ENCODE measurements around the gene HSD17B1.

The HSD17B1 gene

GRCh38 chr17:42526031-42526444 lies 26.7 kb upstream of the HSD17B1 start:
- Histone ChIP-seq H3K36me3 (ENCODE audit: control insufficient read depth, insufficient read depth, low read length) (peaks cover 16% of the 10 kb centered on the region), H3K27me3 (replicated peaks; ENCODE audit: control insufficient read depth, insufficient read depth, low read length) (no peaks in the 10 kb centered on the region), H3K4me3 (replicated peaks; ENCODE audit: low read depth, low read length) (no peak overlapping the region)
- TF ChIP-seq, protein P1, sequence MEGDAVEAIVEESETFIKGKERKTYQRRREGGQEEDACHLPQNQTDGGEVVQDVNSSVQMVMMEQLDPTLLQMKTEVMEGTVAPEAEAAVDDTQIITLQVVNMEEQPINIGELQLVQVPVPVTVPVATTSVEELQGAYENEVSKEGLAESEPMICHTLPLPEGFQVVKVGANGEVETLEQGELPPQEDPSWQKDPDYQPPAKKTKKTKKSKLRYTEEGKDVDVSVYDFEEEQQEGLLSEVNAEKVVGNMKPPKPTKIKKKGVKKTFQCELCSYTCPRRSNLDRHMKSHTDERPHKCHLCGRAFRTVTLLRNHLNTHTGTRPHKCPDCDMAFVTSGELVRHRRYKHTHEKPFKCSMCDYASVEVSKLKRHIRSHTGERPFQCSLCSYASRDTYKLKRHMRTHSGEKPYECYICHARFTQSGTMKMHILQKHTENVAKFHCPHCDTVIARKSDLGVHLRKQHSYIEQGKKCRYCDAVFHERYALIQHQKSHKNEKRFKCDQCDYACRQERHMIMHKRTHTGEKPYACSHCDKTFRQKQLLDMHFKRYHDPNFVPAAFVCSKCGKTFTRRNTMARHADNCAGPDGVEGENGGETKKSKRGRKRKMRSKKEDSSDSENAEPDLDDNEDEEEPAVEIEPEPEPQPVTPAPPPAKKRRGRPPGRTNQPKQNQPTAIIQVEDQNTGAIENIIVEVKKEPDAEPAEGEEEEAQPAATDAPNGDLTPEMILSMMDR (IDR thresholded peaks at IDR 0.05; ENCODE audit: insufficient read depth, low read length, poor library complexity, severe bottlenecking): no peak
- DNase-seq (ENCODE audit: extremely low read depth, insufficient read length): no peak

GRCh38 chr17:42527932-42528331 lies 24.8 kb upstream of the HSD17B1 start:
- H3K27me3 ChIP-seq (replicated peaks; ENCODE audit: control insufficient read depth, insufficient read depth, low read length): no peaks in the 10 kb centered on the region
- H3K4me3 ChIP-seq (replicated peaks; ENCODE audit: low read depth, low read length): no peak overlapping the region
- H3K36me3 ChIP-seq (ENCODE audit: control insufficient read depth, insufficient read depth, low read length): no peaks in the 10 kb centered on the region
- TF ChIP-seq, protein P1 (IDR thresholded peaks at IDR 0.05; ENCODE audit: insufficient read depth, low read length, poor library complexity, severe bottlenecking): no peak
- DNase-seq (ENCODE audit: extremely low read depth, insufficient read length): no peak

- no peaks in the 10 kb centered on the region for H3K27me3 ChIP-seq (replicated peaks; ENCODE audit: control insufficient read depth, insufficient read depth, low read length)
- no peaks in the 10 kb centered on the region for H3K36me3 ChIP-seq (ENCODE audit: control insufficient read depth, insufficient read depth, low read length)
- DNase-seq (ENCODE audit: extremely low read depth, insufficient read length): no peak
- TF ChIP-seq, protein P1 (IDR thresholded peaks at IDR 0.05; ENCODE audit: insufficient read depth, low read length, poor library complexity, severe bottlenecking): no peak
- H3K4me3 ChIP-seq (replicated peaks; ENCODE audit: low read depth, low read length): no peak overlapping the region
Measured at GRCh38 chr17:42529061-42529460, 23.7 kb upstream of the HSD17B1 start.

DNA sequence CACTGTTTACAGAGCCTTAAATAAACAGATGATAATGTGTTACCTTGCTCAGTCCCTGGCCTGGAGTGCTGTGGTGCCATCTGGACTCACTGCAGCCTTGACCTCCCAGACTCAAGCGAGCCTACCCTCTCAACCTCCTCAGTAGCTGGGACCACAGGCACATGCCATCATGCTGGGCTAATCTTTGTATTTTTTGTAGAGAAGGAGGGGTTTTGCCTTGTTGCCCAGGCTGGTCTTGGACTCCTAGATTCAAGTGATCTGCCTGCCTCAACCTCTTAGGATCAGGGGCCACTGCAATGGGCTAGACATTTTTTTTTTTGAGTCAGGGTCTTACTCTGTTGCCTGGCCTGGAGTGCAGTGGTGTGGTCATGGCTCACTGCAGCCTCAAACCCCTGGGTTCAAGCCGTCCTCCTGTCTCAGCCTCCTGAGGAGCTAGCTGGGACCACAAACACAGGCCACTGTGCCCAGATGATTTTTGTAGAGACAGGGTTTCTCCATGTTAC lies 21.7 kb upstream of the HSD17B1 start:
- no peaks in the 10 kb centered on the region for H3K36me3 ChIP-seq (ENCODE audit: control insufficient read depth, insufficient read depth, low read length)
- H3K4me3 ChIP-seq (replicated peaks; ENCODE audit: low read depth, low read length): no peak overlapping the region
- TF ChIP-seq, protein P1 (IDR thresholded peaks at IDR 0.05; ENCODE audit: insufficient read depth, low read length, poor library complexity, severe bottlenecking): no peak
- DNase-seq (ENCODE audit: extremely low read depth, insufficient read length): no peak
- no peaks in the 10 kb centered on the region for H3K27me3 ChIP-seq (replicated peaks; ENCODE audit: control insufficient read depth, insufficient read depth, low read length)

- peak; percentile 78 for DNase-seq (ENCODE audit: extremely low read depth, insufficient read length)
- peak overlapping the region; percentile 62 for H3K4me3 ChIP-seq (replicated peaks; ENCODE audit: low read depth, low read length)
- no peaks in the 10 kb centered on the region for H3K27me3 ChIP-seq (replicated peaks; ENCODE audit: control insufficient read depth, insufficient read depth, low read length)
Measured at GRCh38 chr17:42531455-42532354, 21.0 kb upstream of the HSD17B1 start.

More at GRCh38 chr17:42531455-42532354, 21.0 kb upstream of the HSD17B1 start:
- TF ChIP-seq, protein P1 (IDR thresholded peaks at IDR 0.05; ENCODE audit: insufficient read depth, low read length, poor library complexity, severe bottlenecking): peak; percentile 36
- no peaks in the 10 kb centered on the region for H3K36me3 ChIP-seq (ENCODE audit: control insufficient read depth, insufficient read depth, low read length)

All from GM06990 (cell line).